Esophagus (tissue), 2 donors: ENCODE results near the gene BOK. TPM values are rescaled to one million over a fixed set of nuclear protein-coding genes. Genes with fewer than 3 reads are reported as not detected.

Source experiments
- H3K27ac ChIP-seq, 2 donors: one replicate each; pipeline ENCODE4 v1.5.1; 2013; ENCODE audit warnings: low read depth in 2 of 2, mild to moderate bottlenecking in 2 of 2, inconsistent platforms in 1 of 2, low read length in 1 of 2, moderate library complexity in 1 of 2
- H3K27me3 ChIP-seq, 2 donors: one replicate each; pipeline ENCODE4 v1.6.1; 2013; ENCODE audit warnings: low read length in 2 of 2, control low read depth in 1 of 2, mild to moderate bottlenecking in 1 of 2; ENCODE audit not compliant: insufficient read depth in 2 of 2, control insufficient read depth in 1 of 2
- H3K36me3 ChIP-seq, 2 donors: one replicate each; pipeline ENCODE4 v1.6.1; 2013; ENCODE audit warnings: low read length in 1 of 2; ENCODE audit not compliant: control insufficient read depth in 2 of 2, insufficient read depth in 2 of 2
- H3K4me1 ChIP-seq, 2 donors: one replicate each; pipeline ENCODE4 v1.6.1; 2013; ENCODE audit warnings: low read length in 1 of 2; ENCODE audit not compliant: control insufficient read depth in 2 of 2, insufficient read depth in 2 of 2
- H3K4me3 ChIP-seq, 2 donors: one replicate each; pipeline ENCODE4 v1.5.1; 2013; ENCODE audit warnings: low read length in 2 of 2, mild to moderate bottlenecking in 2 of 2, low read depth in 1 of 2, moderate library complexity in 1 of 2
- H3K9me3 ChIP-seq, 2 donors: one replicate each; pipeline ENCODE4 v1.6.1; 2013; ENCODE audit warnings: mild to moderate bottlenecking in 2 of 2, low read depth in 1 of 2, low read length in 1 of 2, moderate library complexity in 1 of 2; ENCODE audit not compliant: control insufficient read depth in 2 of 2, insufficient read depth in 1 of 2
- WGBS, 2 donors: extraction: QIAGEN DNeasy Blood & Tissue Kit; methylation state at CpG; one replicate each; pipeline ENCODE4 v1.1.7; 2013; 5-methylcytosine and 5-hydroxymethylcytosine counted together
- polyA plus RNA-seq, 2 donors: library from polyadenylated mRNA; stranded (reverse); fragments of 200-250 nt; gene quantifications; one replicate each; pipeline ENCODE4 v1.2.3, GENCODE V29; 2013
- donor health status: healthy with polysubstance abuse.
- donor health status: Bipolar disorder and iron deficiency.

Gene BOK
- polyA plus RNA-seq, 2 donors: 29.8 to 38.7 TPM

DNA sequence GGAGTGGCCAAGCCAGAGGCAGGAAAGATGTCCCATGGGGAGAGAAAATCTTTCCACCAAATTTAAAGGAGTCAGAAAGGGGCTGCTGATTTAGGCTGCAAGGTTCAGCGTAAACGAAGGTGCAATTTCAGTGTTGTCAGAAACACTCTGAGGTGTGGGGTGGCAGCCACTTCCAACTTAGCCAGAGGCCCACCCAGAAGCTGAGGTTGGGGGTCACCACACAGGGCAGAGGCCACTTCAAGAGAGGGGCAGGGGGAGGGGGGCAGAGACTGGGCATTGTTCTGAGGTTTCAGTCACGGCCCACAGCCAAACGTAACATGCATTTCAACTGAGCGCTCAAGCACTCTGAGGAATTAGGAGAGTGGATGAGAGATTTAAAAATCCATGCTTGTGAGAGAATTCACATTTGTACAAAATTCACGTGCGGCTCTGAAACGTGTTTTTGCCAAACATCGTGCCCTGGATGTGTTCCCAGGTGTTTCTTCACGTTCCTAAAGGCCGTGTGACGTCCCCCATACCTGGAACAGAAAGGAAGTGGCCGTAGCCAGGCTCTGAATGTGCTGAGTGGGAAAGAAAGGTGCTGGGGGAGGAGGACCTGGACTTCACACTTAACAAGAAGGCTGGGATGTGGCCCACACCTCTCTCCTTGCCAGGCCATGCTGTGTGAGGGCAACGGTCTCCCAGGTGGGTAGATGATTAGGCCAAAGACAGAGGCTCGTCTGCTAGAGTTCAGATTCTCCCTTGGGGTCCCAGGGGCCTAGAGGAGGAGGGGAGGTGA, 19.5 kb upstream of the BOK start:
- Histone ChIP-seq H3K36me3 (no peaks in the 10 kb centered on the region), H3K27me3 (no peaks in the 10 kb centered on the region), H3K9me3 (peaks cover 0 to 5% of the 10 kb centered on the region in 2 donors), H3K4me3 (no peak overlapping the region), H3K4me1 (peaks cover 3 to 10% of the 10 kb centered on the region in 2 donors), H3K27ac (no peak overlapping the region)
- WGBS, 2 donors: 86 to 88% methylated on average over 15 of the region's 15 CpGs

DNA sequence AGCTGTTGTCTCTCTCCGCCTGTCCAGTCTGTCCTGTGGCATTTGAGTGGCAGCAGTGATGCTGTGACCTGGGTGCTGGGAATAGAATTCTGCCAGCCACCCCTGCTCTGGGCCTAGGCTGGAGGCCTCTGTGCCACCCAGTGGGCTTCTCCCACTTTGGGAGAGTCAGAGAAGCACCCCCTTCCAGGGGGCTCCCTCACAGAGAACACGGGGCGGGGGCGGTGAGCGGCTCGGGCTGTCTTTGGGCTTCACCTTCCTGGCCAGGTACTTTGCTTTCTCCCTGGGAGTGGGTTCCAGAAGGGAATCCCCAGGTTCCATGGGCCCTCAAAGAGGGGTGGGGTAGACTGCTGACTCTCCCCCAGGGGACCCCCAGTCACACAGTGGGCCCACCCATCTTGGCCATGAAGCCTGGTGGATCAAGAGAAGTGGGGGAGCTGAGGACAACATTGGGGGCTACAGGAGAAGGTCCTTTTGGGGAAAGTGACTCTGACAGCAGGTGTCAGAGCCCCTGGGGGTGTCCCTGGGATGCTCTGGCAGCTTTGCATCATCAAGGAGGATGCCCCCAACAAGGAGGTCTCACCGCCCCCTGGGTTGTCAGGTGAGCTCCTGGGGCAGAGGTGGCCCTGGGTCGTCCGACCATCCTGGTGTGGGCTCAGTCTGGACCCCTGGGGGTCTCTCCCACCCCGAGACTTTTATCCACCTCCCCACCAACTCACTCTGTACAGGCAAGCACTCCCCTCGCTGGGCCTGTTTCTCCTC, 18.8 kb upstream of the BOK start:
- H3K4me1 ChIP-seq: peaks cover 3 to 10% of the 10 kb centered on the region in 2 donors
- no peak overlapping the region for H3K4me3 ChIP-seq
- peaks cover 0 to 5% of the 10 kb centered on the region in 2 donors for H3K9me3 ChIP-seq
- 91 to 95% methylated on average over 8 to 11 of the region's 11 CpGs for WGBS, 2 donors
- H3K27ac ChIP-seq: no peak overlapping the region
- H3K27me3 ChIP-seq: no peaks in the 10 kb centered on the region
- no peaks in the 10 kb centered on the region for H3K36me3 ChIP-seq

GRCh38 chr2:241540401-241540770, 18.2 kb upstream of the BOK start:
- Histone ChIP-seq H3K27ac (no peak overlapping the region), H3K27me3 (no peaks in the 10 kb centered on the region), H3K4me1 (peaks cover 3 to 10% of the 10 kb centered on the region in 2 donors), H3K4me3 (peak overlapping the region; percentile 11 to 42), H3K36me3 (no peaks in the 10 kb centered on the region), H3K9me3 (peaks cover 0 to 6% of the 10 kb centered on the region in 2 donors)
- 45% methylated on average over 10 of the region's 10 CpGs for WGBS, 2 donors

DNA sequence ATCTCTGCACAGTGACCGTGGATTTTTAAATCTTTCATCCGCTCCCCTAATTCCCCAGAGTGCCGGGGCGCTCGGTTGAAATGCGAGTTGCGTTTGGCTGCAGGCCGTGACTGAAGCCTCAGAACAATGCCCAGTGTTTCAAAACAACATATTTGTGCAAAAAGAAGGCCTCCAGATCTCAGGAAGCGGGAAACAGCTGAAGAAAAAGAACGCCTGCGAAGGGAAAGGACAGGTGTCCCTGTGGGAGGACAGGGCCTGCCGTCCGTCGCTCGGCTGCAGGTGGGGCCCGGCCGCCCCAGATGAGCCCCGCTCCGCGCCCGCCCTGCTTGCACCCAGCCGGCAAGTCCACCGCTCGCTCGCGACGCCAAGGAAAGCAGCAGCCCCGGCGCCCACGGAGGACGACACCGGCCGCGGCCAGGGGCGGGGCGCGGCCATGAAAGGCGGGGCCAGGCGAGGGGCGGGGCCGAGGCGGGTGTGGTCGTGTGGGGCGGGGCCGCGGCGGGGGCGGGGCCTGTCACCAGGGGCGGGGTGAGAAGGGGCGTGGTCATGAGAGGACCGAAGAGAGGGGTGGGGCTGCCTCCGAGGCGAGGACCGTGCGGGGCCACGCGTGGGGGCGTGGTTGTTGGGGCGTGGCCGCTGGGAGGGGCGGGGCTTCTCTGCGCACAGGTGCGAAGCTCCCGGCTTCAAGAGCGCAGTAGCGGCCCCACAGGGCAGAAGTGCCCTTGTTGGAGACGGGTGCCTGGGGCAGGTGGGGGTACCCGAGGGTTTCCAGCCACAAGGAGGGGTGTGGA, 17.6 kb upstream of the BOK start:
- Histone ChIP-seq H3K9me3 (peaks cover 0 to 7% of the 10 kb centered on the region in 2 donors), H3K4me3 (peak overlapping the region; percentile 42 to 43), H3K27ac (peak overlapping the region in 1 of 2 donors; percentile 8), H3K27me3 (no peaks in the 10 kb centered on the region), H3K4me1 (peaks cover 3 to 10% of the 10 kb centered on the region in 2 donors), H3K36me3 (no peaks in the 10 kb centered on the region)
- 9% methylated on average over 38 to 68 of the region's 68 CpGs for WGBS, 2 donors

DNA sequence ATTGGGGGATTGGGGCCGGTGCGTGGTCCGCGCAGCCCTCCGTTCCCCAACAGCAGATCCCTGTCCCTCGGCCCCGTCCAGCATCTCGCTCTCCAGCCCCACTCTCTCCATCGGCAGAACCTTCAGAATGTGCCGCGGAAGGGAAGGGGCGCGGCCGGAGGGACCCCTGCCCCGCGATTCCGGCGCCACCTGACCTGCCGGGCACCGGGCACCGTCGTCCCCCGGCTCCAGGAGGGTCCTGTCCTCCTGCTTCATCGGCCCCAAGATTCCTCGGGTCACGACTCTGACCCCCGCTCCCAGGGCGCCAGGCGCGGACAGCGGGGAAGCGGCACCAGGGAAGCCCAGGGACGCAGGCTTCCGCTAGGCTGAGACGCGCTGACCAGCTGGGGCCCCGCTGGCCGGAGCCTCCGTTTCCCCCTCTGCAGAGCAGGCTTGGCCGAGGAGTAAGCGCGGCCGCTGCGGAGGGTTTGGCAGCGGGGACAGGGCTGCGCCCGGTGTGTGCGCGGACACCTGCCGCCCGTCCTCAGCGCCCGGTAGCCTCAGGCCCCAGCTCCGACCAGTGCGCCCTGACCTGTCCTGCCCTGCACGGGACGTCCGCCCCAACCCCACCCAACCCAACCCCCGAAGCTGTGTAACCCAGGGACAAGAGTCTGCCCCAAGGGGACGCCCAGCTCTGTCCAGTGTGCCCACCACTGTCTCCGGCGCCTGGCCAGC, 16.8 kb upstream of the BOK start:
- Histone ChIP-seq H3K4me1 (peaks cover 3 to 10% of the 10 kb centered on the region in 2 donors), H3K36me3 (no peaks in the 10 kb centered on the region), H3K27ac (no peak overlapping the region), H3K27me3 (no peaks in the 10 kb centered on the region), H3K9me3 (peaks cover 0 to 7% of the 10 kb centered on the region in 2 donors), H3K4me3 (no peak overlapping the region)
- whole genome bisulfite sequencing, 2 donors: 20 to 25% methylated on average over 57 to 62 of the region's 62 CpGs

GRCh38 chr2:241542278-241542605, 16.3 kb upstream of the BOK start:
- H3K4me1 ChIP-seq: peaks cover 5 to 10% of the 10 kb centered on the region in 2 donors
- peaks cover 0 to 7% of the 10 kb centered on the region in 2 donors for H3K9me3 ChIP-seq
- no peak overlapping the region for H3K27ac ChIP-seq
- no peak overlapping the region for H3K4me3 ChIP-seq
- H3K27me3 ChIP-seq: no peaks in the 10 kb centered on the region
- no peaks in the 10 kb centered on the region for H3K36me3 ChIP-seq
- WGBS, 2 donors: 69 to 79% methylated on average over 15 of the region's 15 CpGs

GRCh38 chr2:241545106-241545505, 13.4 kb upstream of the BOK start:
- Histone ChIP-seq H3K4me1 (peaks cover 5 to 10% of the 10 kb centered on the region in 2 donors), H3K27ac (no peak overlapping the region), H3K27me3 (no peaks in the 10 kb centered on the region), H3K36me3 (no peaks in the 10 kb centered on the region), H3K9me3 (peaks cover 0 to 7% of the 10 kb centered on the region in 2 donors), H3K4me3 (no peak overlapping the region)
- 32 to 43% methylated on average over 10 of the region's 10 CpGs for WGBS, 2 donors

- Histone ChIP-seq H3K27me3 (no peaks in the 10 kb centered on the region), H3K9me3 (peaks cover 0 to 7% of the 10 kb centered on the region in 2 donors), H3K27ac (no peak overlapping the region), H3K36me3 (no peaks in the 10 kb centered on the region), H3K4me1 (peaks cover 2 to 6% of the 10 kb centered on the region in 2 donors), H3K4me3 (no peak overlapping the region)
- WGBS, 2 donors: 61 to 71% methylated on average over 11 to 12 of the region's 12 CpGs
Observed at GRCh38 chr2:241545523-241546473, 12.7 kb upstream of the BOK start.
